ENCODE data around the gene MLLT1. TPM values are rescaled to one million over a fixed set of nuclear protein-coding genes. Genes with fewer than 3 reads are reported as not detected.

The MLLT1 gene
- total and polyA plus RNA-seq, 2 of the 8 experiments (the other 6 are each of a cell fraction or from before 2014, with no cell fraction given): 18.8 to 45.1 TPM

DNA sequence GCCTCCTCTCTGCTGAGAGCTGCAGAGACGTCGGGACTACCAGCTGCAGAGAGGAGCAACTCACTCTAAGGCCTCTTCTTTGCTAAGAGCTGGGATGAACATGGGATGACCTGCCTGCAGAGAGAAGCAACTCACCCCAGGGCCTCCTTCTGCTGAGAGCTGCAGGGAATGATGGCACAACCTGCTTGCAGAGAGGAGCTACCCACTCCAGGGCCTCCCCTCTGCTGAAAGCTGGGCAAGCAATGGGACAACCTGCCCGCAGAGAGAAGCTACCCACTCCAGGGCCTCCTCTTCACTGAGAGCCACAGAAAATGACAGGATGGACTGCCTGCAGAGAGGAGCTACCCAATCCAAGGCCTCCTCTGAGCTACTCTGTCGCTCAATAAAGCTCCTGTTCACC, 6.9 kb upstream of the MLLT1 start:
- no peak for FAIRE-seq
- H3K79me1 ChIP-seq (ENCODE audit: low read depth, low read length): no peaks in the 10 kb centered on the region

More for the DNA sequence above, 6.9 kb upstream of the MLLT1 start:
- H4K91ac ChIP-seq (replicated peaks; ENCODE audit: insufficient read length, low read length): no peak overlapping the region
- H2BK12ac ChIP-seq (ENCODE audit: low read depth, low read length): no peak overlapping the region
- H3K4ac ChIP-seq (replicated peaks; ENCODE audit: insufficient read length, low read depth, low read length): no peak overlapping the region
- no peaks in the 10 kb centered on the region for H4K20me1 ChIP-seq (replicated peaks in 1 of 2; ENCODE audit: control insufficient read depth in 1 of 2, insufficient read depth in 2 of 2, low read length in 2 of 2)
- H3K36me3 ChIP-seq (ENCODE audit: control insufficient read depth in 2 of 4, insufficient read depth in 4 of 4, low read length in 3 of 4): no peaks in the 10 kb centered on the region
- H3K9me3 ChIP-seq (ENCODE audit: insufficient read depth in 2 of 2, low read depth in 1 of 2, low read length in 1 of 2): peaks cover 41 to 66% of the 10 kb centered on the region in 2 experiments
- no peak for DNase-seq (ENCODE audit: low read depth in 1 of 2, low spot score in 2 of 2)
- H4K5ac ChIP-seq (ENCODE audit: insufficient read length, low read depth, low read length): no peak overlapping the region
- H2AFZ ChIP-seq (ENCODE audit: low read length): no peak overlapping the region
- no peaks in the 10 kb centered on the region for H3K23me2 ChIP-seq (ENCODE audit: low read depth, low read length)
- TF ChIP-seq JUND (IDR thresholded peaks at IDR 0.05; ENCODE audit: low read length): no peak
- no peak for TF ChIP-seq ZNF274 (IDR thresholded peaks at IDR 0.05; ENCODE audit: borderline replicate concordance, extremely low read depth, low read length)
- TF ChIP-seq KDM4A (IDR thresholded peaks at IDR 0.05; ENCODE audit: low read depth, low read length, severe bottlenecking): no peak
- no peak for TF ChIP-seq EZH2 (IDR thresholded peaks at IDR 0.05; ENCODE audit: low read depth, low read length, severe bottlenecking)
- no peak for TF ChIP-seq HDAC2 (IDR thresholded peaks at IDR 0.05; ENCODE audit: borderline replicate concordance in 1 of 2, low read depth in 2 of 2, low read length in 2 of 2)
- H3K4me3 ChIP-seq (ENCODE audit: extremely low read depth in 1 of 4, insufficient read depth in 2 of 4, low read depth in 3 of 4, low read length in 4 of 4): no peak overlapping the region
- no peak overlapping the region for H3K27ac ChIP-seq (ENCODE audit: low read depth, low read length)
- no peak overlapping the region for H2BK20ac ChIP-seq (ENCODE audit: low read length)
- H2AK5ac ChIP-seq (ENCODE audit: low read depth, low read length): no peak overlapping the region
- H2BK15ac ChIP-seq (ENCODE audit: low read length): no peak overlapping the region
- no peaks in the 10 kb centered on the region for H3K27me3 ChIP-seq (replicated peaks in 1 of 4; ENCODE audit: control insufficient read depth in 3 of 4, extremely low read depth in 1 of 4, insufficient read depth in 3 of 4, low read length in 3 of 4)
- POLR2A ChIA-PET (ENCODE audit: partially characterized antibody): interaction anchor here (0.9 kb wide), 1 partner anchor 176 kb away, joined by 3 read pairs; no protein-coding TSS in a partner anchor
- H3K4me1 ChIP-seq (replicated peaks in 1 of 4; ENCODE audit: control insufficient read depth in 3 of 4, insufficient read depth in 4 of 4, low read length in 3 of 4): no peaks in the 10 kb centered on the region
- H3K4me2 ChIP-seq (ENCODE audit: insufficient read depth in 1 of 2, low read depth in 2 of 2, low read length in 2 of 2): no peak overlapping the region
- no peak overlapping the region for H3K9ac ChIP-seq (replicated peaks in 1 of 4; ENCODE audit: extremely low read depth in 1 of 4, low read depth in 3 of 4, low read length in 3 of 4)
- no peak overlapping the region for H4K8ac ChIP-seq (ENCODE audit: extremely low read depth, insufficient read depth, low read length)
- H3K18ac ChIP-seq (ENCODE audit: extremely low read depth, low read length): no peak overlapping the region
- H3K56ac ChIP-seq (replicated peaks; ENCODE audit: insufficient read length, low read depth, low read length): no peak overlapping the region
- no peak overlapping the region for H2BK5ac ChIP-seq (ENCODE audit: low read depth, low read length)
- no peak overlapping the region for H2BK120ac ChIP-seq (replicated peaks; ENCODE audit: low read depth, low read length)
- no peak overlapping the region for H3K14ac ChIP-seq (ENCODE audit: insufficient read length)
- H3K23ac ChIP-seq (ENCODE audit: insufficient read length): no peak overlapping the region
- 63% methylated on average over 4 of the region's 4 CpGs; no CpG with 5 or more reads in 1 of the 2 experiments for WGBS, 2 experiments (ENCODE audit: extremely low coverage in 1 of 2, insufficient coverage in 1 of 2, insufficient read length in 1 of 2, insufficient replicate concordance in 2 of 2, low coverage in 1 of 2, low lambda C conversion rate in 2 of 2, missing lambda C conversion rate in 1 of 2)
- CTCF ChIA-PET (ENCODE audit: partially characterized antibody): interaction anchor here (1.0 to 1.2 kb wide), 2 partner anchors 13 to 26 kb away, joined by 4 read pairs; no protein-coding TSS in a partner anchor
- H3K79me2 ChIP-seq (ENCODE audit: control insufficient read depth in 1 of 2, insufficient read depth in 2 of 2, low read length in 2 of 2): no peaks in the 10 kb centered on the region
